ENCODE data around the gene CXCL16.
A peak's percentile ranks its signal among the peaks of the same experiment; 100 is the strongest.
"Not testable (repeated sequence)": the region's sequence is repeated elsewhere in the genome, so short reads cannot be mapped to it uniquely, and the experiment has no call there.

The CXCL16 gene

GRCh38 chr17:4706121-4706520 is 33.6 kb downstream of the CXCL16 start:
- H3K27ac ChIP-seq (ENCODE audit: low read depth, low read length), result no peak overlapping the region
- TF ChIP-seq CTCF (IDR thresholded peaks at IDR 0.05; ENCODE audit: insufficient read depth, low read length, poor library complexity, severe bottlenecking), result no peak
- TF ChIP-seq EZH2phosphoT487 (conservative IDR thresholded peaks at IDR 0.05; ENCODE audit: low read length), result no peak
- H3K36me3 ChIP-seq (ENCODE audit: low read length), result no peaks in the 10 kb centered on the region
- peaks cover 39% of the 10 kb centered on the region for H3K79me2 ChIP-seq (ENCODE audit: insufficient read depth, low read length)
- H3K27me3 ChIP-seq (ENCODE audit: low read length), result no peaks in the 10 kb centered on the region
- no peaks in the 10 kb centered on the region for H3K9me2 ChIP-seq (replicated peaks; ENCODE audit: insufficient read depth, low read length)
- no peaks in the 10 kb centered on the region for H4K20me1 ChIP-seq (ENCODE audit: low read depth, low read length)
- H3K4me2 ChIP-seq (ENCODE audit: low read depth, low read length, poor library complexity, severe bottlenecking), result no peak overlapping the region
- H2AFZ ChIP-seq (ENCODE audit: low read depth, low read length, severe bottlenecking), result no peak overlapping the region
- H3K9ac ChIP-seq (ENCODE audit: low read length), result no peak overlapping the region
- no peak overlapping the region for H3K4me3 ChIP-seq (ENCODE audit: insufficient read depth, low read length, poor library complexity, severe bottlenecking)
- H3F3A ChIP-seq (ENCODE audit: insufficient read depth), result peaks cover 10% of the 10 kb centered on the region
- no peaks in the 10 kb centered on the region for H3K9me3 ChIP-seq (ENCODE audit: insufficient read depth, low read length)

GRCh38 chr17:4704991-4705390 is 34.7 kb downstream of the CXCL16 start:
- H3F3A ChIP-seq (ENCODE audit: insufficient read depth), result peaks cover 10% of the 10 kb centered on the region
- H3K4me2 ChIP-seq (ENCODE audit: low read depth, low read length, poor library complexity, severe bottlenecking), result peak overlapping the region; percentile 92
- no peak for TF ChIP-seq EZH2phosphoT487 (conservative IDR thresholded peaks at IDR 0.05; ENCODE audit: low read length)
- TF ChIP-seq CTCF (IDR thresholded peaks at IDR 0.05; ENCODE audit: insufficient read depth, low read length, poor library complexity, severe bottlenecking), result no peak
- H3K36me3 ChIP-seq (ENCODE audit: low read length), result no peaks in the 10 kb centered on the region
- H4K20me1 ChIP-seq (ENCODE audit: low read depth, low read length), result no peaks in the 10 kb centered on the region
- H3K4me3 ChIP-seq (ENCODE audit: insufficient read depth, low read length, poor library complexity, severe bottlenecking), result peak overlapping the region; percentile 86
- peaks cover 46% of the 10 kb centered on the region for H3K79me2 ChIP-seq (ENCODE audit: insufficient read depth, low read length)
- H3K9me2 ChIP-seq (replicated peaks; ENCODE audit: insufficient read depth, low read length), result no peaks in the 10 kb centered on the region
- no peak overlapping the region for H2AFZ ChIP-seq (ENCODE audit: low read depth, low read length, severe bottlenecking)
- no peaks in the 10 kb centered on the region for H3K9me3 ChIP-seq (ENCODE audit: insufficient read depth, low read length)
- peak overlapping the region; percentile 84 for H3K9ac ChIP-seq (ENCODE audit: low read length)
- H3K27ac ChIP-seq (ENCODE audit: low read depth, low read length), result no peak overlapping the region
- H3K27me3 ChIP-seq (ENCODE audit: low read length), result no peaks in the 10 kb centered on the region

GRCh38 chr17:4704574-4704907 is 35.2 kb downstream of the CXCL16 start:
- Histone ChIP-seq H3K4me2 (ENCODE audit: low read depth, low read length, poor library complexity, severe bottlenecking) (peak overlapping the region; percentile 92), H3K9ac (ENCODE audit: low read length) (peak overlapping the region; percentile 84), H3K4me3 (ENCODE audit: insufficient read depth, low read length, poor library complexity, severe bottlenecking) (peak overlapping the region; percentile 86), H3K27ac (ENCODE audit: low read depth, low read length) (peak overlapping the region; percentile 73), H3K79me2 (ENCODE audit: insufficient read depth, low read length) (peaks cover 51% of the 10 kb centered on the region), H3F3A (ENCODE audit: insufficient read depth) (peaks cover 10% of the 10 kb centered on the region), H2AFZ (ENCODE audit: low read depth, low read length, severe bottlenecking) (peak overlapping the region; percentile 83)
- not testable (repeated sequence) for H3K9me2 ChIP-seq (replicated peaks; ENCODE audit: insufficient read depth, low read length); H4K20me1 ChIP-seq (ENCODE audit: low read depth, low read length); H3K36me3 ChIP-seq (ENCODE audit: low read length); H3K27me3 ChIP-seq (ENCODE audit: low read length); H3K9me3 ChIP-seq (ENCODE audit: insufficient read depth, low read length)

GRCh38 chr17:4703330-4703691 is 36.4 kb downstream of the CXCL16 start:
- TF ChIP-seq CTCF (IDR thresholded peaks at IDR 0.05; ENCODE audit: insufficient read depth, low read length, poor library complexity, severe bottlenecking) (no peak), EZH2phosphoT487 (conservative IDR thresholded peaks at IDR 0.05; ENCODE audit: low read length) (no peak)
- Histone ChIP-seq H3K27ac (ENCODE audit: low read depth, low read length) (peak overlapping the region; percentile 73; the same call in 1 of the 2 replicates), H2AFZ (ENCODE audit: low read depth, low read length, severe bottlenecking) (peak overlapping the region; percentile 83), H3K27me3 (ENCODE audit: low read length) (no peaks in the 10 kb centered on the region), H3K4me3 (ENCODE audit: insufficient read depth, low read length, poor library complexity, severe bottlenecking) (peak overlapping the region; percentile 86), H3K4me2 (ENCODE audit: low read depth, low read length, poor library complexity, severe bottlenecking) (peak overlapping the region; percentile 92), H3K9me2 (replicated peaks; ENCODE audit: insufficient read depth, low read length) (no peaks in the 10 kb centered on the region), H3F3A (ENCODE audit: insufficient read depth) (peaks cover 10% of the 10 kb centered on the region), H4K20me1 (ENCODE audit: low read depth, low read length) (no peaks in the 10 kb centered on the region), H3K79me2 (ENCODE audit: insufficient read depth, low read length) (peaks cover 61% of the 10 kb centered on the region), H3K36me3 (ENCODE audit: low read length) (no peaks in the 10 kb centered on the region), H3K9me3 (ENCODE audit: insufficient read depth, low read length) (no peaks in the 10 kb centered on the region), H3K9ac (ENCODE audit: low read length) (peak overlapping the region; percentile 84)
